GM18526 (cell line): ENCODE results near the gene TAF5L.

Experiments used
- POLR2A ChIP-seq: IDR thresholded peaks from 3 replicates; pipeline ENCODE4 v1.6.1; 2011; ENCODE audit not compliant: insufficient read length; ENCODE audit errors: extremely low read depth

TAF5L gene

GRCh38 chr1:229624521-229625070, 1.3 kb downstream of the TAF5L start:
- no peak for TF ChIP-seq POLR2A

GRCh38 chr1:229623838-229624237, 2.1 kb downstream of the TAF5L start:
- TF ChIP-seq POLR2A: no peak

GRCh38 chr1:229623225-229623624, 2.7 kb downstream of the TAF5L start:
- no peak for TF ChIP-seq POLR2A

GRCh38 chr1:229621663-229622062, 4.3 kb downstream of the TAF5L start:
- no peak for TF ChIP-seq POLR2A

GRCh38 chr1:229620876-229621275, 5.0 kb downstream of the TAF5L start:
- TF ChIP-seq POLR2A: no peak

- no peak for TF ChIP-seq POLR2A
Measured at GRCh38 chr1:229619614-229620013, 6.3 kb downstream of the TAF5L start.

- no peak for TF ChIP-seq POLR2A
Measured at GRCh38 chr1:229619002-229619401, 6.9 kb downstream of the TAF5L start.

- TF ChIP-seq POLR2A: no peak
Measured at GRCh38 chr1:229617351-229618100, 8.4 kb downstream of the TAF5L start.

- no peak for TF ChIP-seq POLR2A
Measured at GRCh38 chr1:229614701-229615100, 11.2 kb downstream of the TAF5L start.

GRCh38 chr1:229613938-229614337, 12.0 kb downstream of the TAF5L start:
- TF ChIP-seq POLR2A: no peak

- no peak for TF ChIP-seq POLR2A
Measured at GRCh38 chr1:229608590-229608989, 17.3 kb downstream of the TAF5L start.

GRCh38 chr1:229607370-229607769, 18.6 kb downstream of the TAF5L start:
- TF ChIP-seq POLR2A: no peak

- TF ChIP-seq POLR2A: no peak
Measured at GRCh38 chr1:229603371-229604005, 22.4 kb downstream of the TAF5L start.

- no peak for TF ChIP-seq POLR2A
Measured at GRCh38 chr1:229600229-229600628, 25.7 kb downstream of the TAF5L start.

- TF ChIP-seq POLR2A: no peak
Measured at GRCh38 chr1:229599218-229599954, 26.5 kb downstream of the TAF5L start.

- no peak for TF ChIP-seq POLR2A
Measured at GRCh38 chr1:229597877-229598276, 28.0 kb downstream of the TAF5L start.
